ENCODE data around the gene FAAP24.
"Not testable (repeated sequence)": the region's sequence is repeated elsewhere in the genome, so short reads cannot be mapped to it uniquely, and the experiment has no call there.

Gene FAAP24

DNA sequence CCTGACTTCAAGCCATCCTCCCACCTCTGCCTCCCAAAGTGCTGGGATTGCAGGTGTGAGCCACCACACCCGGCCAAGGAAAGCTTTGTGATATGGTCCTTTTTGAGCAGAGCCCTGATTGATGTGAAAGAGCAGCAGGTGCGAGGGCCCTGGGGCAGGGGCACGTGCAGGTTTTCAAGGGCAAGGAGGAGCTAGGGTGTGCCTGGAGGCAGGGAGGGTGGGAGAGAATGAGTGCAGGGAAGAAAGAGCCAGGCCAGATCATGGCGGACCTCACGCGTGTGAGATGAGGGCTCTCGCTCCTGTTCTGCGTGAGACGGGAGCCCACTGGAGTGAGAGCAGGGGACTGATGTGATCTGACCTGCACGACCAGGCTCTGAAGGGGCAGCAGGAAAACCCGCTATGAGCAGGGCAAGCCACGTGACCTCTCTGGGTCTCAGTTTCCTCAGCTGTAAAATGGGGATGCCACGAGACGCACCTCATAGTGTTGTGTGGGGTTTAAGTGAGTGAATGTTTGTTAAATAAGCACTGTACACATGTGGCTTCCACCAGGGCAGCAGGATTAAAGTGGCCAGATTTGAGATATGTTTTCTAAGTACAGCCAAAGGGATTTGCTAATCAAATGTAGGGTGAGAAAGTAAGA is 25.8 kb downstream of the FAAP24 start:
- DNase-seq (ENCODE audit: insufficient read length, low spot score) = no peak
- FAIRE-seq = no peak

DNA sequence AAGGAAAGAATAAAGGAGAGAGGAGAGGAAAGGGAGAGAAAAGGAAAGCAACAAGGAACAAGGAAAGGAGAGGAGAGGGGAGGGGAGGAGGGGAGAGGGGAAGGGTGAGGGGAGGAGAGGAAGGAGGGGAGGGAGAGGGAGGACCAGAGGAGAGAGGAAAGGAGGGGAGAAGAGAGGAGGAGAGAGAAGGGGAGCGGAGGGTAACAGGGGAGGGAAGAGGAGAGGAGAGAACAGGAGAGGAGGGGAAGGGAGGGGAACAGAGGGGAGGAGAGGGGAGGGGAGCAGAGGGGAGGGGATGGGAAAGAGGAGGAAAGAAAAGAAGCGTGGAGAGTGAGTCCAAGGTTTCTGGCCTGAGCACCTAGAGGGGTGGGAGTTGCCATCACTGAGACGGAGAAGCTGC is 26.7 kb downstream of the FAAP24 start:
- FAIRE-seq (no peak), DNase-seq (ENCODE audit: insufficient read length, low spot score) (no peak)

DNA sequence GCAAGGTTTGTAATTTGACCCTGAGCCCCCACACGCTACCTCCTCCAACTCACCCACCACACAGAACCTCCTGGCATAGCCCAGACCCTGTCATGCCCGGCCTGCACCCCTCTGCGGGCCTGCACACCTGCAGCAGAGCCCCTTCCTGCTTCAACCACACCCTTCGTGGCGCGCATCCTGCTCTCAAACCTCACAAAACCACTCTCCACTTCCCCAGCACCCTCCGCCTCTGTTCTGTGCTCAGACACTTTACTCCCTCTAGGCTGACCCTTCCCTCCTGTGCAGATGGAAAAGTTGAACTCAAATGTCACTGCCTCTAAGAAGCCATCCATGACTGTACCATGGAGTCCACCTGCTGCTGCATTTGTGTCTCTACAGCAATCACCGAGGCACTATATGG is 28.5 kb downstream of the FAAP24 start:
- FAIRE-seq (no peak), DNase-seq (ENCODE audit: insufficient read length, low spot score) (no peak)

DNA sequence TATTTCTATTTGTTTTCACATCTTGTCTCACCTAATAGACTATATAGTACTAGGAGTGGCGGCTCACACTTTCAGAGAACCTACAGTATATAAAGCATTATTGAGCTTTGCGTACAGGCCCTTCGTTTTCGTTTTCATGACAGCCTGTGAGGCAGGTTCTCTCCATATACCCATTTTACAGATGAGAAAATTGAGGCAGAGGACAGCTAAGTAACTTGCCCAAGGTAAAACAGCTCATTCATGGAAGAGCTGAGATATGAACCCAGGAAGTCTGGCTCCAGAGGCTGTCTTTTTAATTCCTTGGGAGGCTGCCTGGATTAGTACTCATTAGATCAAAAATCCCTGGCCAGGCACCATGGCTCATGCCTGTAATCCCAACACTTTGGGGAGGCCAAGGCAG is 28.9 kb downstream of the FAAP24 start:
- DNase-seq (ENCODE audit: insufficient read length, low spot score) = no peak
- no peak for FAIRE-seq

DNA sequence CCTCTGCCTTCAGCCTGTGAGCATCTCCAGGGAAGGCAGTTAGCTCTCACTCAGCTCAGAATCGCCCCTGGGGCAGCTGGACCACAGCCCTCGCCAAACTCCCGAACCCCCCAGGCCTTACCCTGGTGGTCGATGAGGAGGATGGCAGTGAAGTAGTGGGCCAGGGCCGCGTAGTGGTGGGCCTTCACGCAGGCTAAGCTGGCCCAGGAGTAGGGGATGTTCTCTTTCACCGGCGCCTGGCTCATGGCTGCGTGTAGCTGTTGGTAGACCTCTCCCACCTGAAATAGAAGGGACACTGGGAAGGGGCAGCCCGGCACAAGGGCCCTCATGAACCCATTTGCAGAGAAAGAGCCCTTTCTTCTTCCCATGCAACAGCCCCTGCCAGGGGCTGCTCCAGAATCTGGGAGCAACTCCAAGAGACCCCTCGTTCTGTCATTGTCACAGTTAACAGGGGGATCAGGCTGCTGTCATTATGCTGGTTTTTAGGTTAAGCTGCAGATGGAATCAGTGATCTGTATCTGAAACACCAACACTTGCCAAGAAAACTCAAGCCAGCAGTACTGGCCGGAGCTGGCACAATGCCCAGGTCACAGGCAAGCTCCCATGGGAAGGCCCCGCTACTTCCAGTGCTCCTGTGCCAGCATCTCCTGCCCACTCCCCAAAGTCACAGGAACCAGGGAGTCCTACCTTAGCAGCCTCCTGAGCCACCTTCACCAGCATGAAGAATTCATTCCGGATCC is 30.3 kb downstream of the FAAP24 start:
- not testable (repeated sequence) for DNase-seq (ENCODE audit: insufficient read length, low spot score); FAIRE-seq

DNA sequence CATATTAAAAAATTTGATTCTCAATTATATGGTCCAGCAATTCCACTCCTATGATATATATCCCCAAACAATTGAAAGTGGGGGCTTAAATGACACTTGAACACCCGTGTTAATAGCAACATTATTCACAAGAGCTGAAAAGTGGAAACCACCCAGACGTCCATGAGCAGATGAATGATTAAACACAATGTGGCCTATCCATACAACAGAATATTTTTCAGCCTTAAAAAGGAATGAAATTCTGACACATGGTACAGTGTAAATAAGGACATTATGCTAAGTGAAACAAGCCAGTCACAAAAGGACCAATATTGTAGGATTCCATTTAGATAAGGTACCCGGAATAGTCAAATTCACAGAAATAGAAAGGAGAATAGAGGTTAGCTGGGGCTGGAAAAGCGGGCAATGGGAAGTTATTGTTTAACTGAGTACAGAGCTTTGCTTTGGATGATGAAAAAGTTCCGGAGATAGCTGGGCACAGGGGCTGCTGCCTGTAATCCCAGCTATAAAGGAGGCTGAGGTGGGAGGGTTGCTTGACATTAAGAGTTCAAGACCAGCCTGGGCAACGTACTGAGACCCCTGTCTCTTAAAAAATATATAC is 31.5 kb downstream of the FAAP24 start:
- not testable (repeated sequence) for DNase-seq (ENCODE audit: insufficient read length, low spot score); FAIRE-seq

DNA sequence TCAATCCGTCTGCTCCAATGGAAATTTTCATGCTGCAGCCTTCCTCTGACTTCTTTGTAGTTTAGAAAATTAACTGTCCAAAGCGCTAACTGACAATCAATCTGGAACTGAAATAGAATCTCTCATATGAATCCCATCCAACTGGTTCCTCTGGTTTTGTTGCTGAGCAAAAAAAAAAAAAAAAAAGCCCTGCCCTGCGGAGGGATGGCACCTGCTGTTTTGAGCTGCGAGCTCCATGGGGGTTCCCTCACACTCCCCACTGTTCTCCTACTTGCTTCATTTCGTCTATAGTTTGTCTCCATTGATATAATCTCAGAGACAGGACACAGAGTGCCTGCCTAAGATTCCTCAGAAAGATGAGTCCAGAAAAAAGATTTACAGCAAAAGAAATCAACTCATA is 33.4 kb downstream of the FAAP24 start:
- DNase-seq (ENCODE audit: insufficient read length, low spot score) (no peak), FAIRE-seq (no peak)

DNA sequence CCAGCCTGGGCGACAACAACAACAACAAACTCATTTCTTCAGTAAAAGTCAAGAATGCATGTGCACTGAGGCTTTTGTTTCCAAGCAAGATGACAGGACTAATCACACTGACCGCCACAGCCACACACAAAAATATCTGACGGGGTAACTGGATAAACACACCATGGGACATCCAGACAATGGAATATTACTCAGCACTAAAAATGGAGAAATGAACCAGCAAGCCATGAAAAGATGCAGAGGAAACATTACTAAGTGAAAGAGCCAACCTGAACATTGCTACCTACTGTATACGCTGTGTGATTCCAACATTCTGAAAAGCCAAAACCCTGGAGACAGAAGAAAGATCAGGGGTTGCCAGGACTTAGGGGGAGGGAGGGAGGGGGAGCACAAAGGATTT is 36.7 kb downstream of the FAAP24 start:
- no peak for DNase-seq (ENCODE audit: insufficient read length, low spot score)
- FAIRE-seq = no peak

DNA sequence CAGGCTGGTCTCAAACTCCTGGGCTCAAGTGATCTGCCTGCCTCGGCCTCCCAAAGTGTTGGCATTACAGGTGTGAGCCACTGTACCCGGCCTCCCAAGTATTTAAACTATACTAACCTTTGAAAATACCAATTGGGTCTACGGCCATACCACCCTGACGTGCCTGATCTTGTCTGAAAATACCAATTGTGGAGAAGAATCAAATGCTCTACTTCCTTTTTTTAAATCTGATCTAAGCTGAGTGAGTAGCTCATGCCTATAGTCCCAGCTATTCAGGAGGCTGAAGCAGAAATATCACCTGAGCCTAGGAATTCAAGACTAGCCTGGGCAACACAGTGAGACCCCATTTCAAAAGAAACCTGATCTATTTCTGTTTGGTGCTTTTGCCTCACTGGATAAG is 38.8 kb downstream of the FAAP24 start:
- DNase-seq (ENCODE audit: insufficient read length, low spot score); FAIRE-seq: not testable (repeated sequence)

DNA sequence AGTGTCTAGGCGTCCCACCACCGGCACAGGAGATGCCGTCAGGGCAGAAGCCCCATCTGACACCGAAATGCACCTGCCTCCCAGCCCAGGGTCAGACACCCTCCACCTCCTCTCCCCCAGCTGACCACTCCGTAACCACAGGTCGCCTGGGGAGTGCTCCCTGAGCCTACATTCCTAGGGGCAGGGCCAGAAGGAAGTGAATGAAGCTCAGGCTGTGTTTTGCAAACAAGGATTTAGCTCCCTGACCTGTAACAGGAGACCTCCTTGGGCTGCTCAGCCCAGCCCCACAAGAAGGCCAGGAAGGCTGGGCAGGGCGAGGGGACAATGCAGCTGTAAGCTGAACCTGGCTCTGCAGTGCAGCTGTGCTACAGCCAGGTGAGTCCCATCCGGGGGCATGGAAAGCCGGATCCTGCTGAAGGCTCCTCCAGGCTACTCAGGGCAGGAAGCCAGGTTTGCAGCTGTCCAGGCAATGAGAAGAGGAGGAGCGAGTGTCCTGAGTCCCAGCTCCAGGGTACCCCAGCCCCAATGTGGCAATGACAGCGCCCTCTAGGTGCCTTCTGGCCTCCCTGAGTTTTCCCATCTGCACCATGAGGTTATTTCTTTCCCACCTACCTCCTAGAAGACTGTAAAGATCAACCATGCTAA is 50.6 kb downstream of the FAAP24 start:
- FAIRE-seq = no peak
- DNase-seq (ENCODE audit: insufficient read length, low spot score) = no peak

DNA sequence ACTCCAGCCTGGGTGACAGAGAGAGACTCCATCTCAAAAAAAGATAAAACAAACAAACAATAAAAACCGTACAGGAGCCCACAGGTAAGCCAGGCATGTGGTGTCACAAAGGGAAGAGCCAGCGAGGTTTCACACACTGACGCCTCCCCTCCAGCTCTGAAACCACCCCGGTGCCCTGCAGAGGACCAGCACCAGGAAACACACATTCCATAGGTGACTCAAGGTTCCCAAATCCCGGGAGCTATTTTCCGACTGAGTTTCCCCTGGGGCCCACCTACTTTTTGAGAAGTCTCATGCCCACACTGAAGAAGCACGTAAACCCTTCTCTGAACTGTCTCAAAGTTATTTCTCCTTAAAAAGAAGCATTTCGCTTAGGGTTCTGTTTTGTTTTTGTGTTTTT is 52.4 kb downstream of the FAAP24 start:
- DNase-seq (ENCODE audit: insufficient read length, low spot score) (no peak), FAIRE-seq (no peak)

DNA sequence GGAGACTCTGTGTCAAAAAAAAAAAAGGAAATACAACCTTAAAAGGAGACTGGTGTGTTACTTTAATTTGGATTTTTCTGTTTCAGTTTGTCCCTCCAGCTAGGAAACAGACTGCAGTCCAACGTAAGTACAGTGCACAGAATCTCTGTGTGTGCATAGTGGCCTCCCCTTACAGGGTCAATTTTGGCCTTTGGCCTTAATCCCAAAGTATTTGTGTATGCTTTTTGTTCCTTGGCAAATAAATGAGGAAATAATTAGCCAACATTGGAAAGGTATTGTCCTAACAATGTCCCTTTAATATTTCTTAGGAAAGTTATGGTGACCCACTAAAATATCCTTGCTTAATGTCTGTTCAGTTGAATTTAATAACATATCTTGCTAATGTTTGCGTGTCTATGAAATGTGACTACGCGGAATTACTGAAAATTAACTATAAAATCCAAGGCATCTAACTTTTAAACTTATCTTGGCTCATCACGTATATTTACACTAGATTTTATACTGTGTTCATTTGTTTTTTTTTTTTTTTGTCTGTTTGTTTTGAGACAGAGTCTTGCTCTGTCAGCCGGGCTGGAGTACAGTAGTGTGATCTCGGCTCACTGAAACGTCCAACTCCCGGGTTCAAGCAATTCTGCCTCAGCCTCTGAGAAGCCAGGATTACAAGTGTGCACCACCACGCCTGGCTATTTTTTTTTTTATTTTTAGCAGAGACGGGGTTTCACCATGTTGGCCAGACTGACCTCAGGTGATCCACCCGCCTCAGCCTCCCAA is 53.6 kb downstream of the FAAP24 start:
- not testable (repeated sequence) for DNase-seq (ENCODE audit: insufficient read length, low spot score); FAIRE-seq

DNA sequence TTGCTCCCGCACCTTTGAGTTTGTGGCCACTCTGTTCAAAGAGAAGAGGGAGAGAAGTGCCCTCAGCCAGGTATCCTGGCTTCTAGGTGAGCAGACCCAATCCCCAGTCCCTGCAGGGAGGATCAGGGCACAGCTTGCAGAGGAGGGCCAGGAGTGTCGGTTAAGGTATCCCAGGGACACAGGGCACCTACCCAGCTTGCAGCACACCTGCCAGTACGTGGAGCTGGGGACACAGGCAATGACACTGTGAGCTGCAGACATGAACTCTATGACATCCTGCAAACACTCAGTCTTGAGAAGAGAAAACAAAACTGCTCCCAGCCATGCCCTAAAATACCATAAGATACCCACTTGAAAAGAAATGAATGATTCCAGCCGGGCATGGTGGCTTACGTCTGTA is 54.6 kb downstream of the FAAP24 start:
- FAIRE-seq; DNase-seq (ENCODE audit: insufficient read length, low spot score): not testable (repeated sequence)

Data from HTR-8/SVneo (cell line).